Measurements from ENCODE around the gene OR1K1.

GRCh38 chr9:122844137-122844536 lies 44.2 kb downstream of the OR1K1 start:
- TF ChIP-seq EZH2 (IDR thresholded peaks at IDR 0.05; ENCODE audit: low read length) (no peak), CTCF (optimal IDR thresholded peaks at IDR 0.05 in 1 of 3, IDR thresholded peaks at IDR 0.05 in 1 of 3, conservative IDR thresholded peaks at IDR 0.05 in 1 of 3; ENCODE audit: extremely low read depth in 1 of 3, insufficient read depth in 2 of 3, low read length in 3 of 3) (no peak)

Measured in keratinocyte (primary cell).